Motor neuron (in vitro differentiated cells): ENCODE data around the gene SLC25A42. TPM values are rescaled to one million over a fixed set of nuclear protein-coding genes. Genes with fewer than 3 reads are reported as not detected.
A peak's percentile ranks its signal among the peaks of the same experiment; 100 is the strongest.

Experiments
- ATAC-seq, 8 experiments: fragments of 200-7000 bp; cut with Tn5 transposase; replicated peaks in 6 of 8; 2 replicates each; pipeline ENCODE4 v1.8.0; 2021; ENCODE audit warnings: mild to moderate bottlenecking in 8 of 8, moderate library complexity in 8 of 8
- H3K27ac ChIP-seq, 2 donors: fragments of 250-450 bp; sonication (Bioruptor Pico); 2 replicates each; pipeline ENCODE4 v1.9.0; 2021; ENCODE audit warnings: antibody characterized with exemption in 2 of 2, mild to moderate bottlenecking in 2 of 2, moderate library complexity in 1 of 2
- H3K4me1 ChIP-seq, 2 donors: fragments of 250-450 bp; sonication (Bioruptor Pico); replicated peaks in 1 of 2; 2 replicates each; pipeline ENCODE4 v1.6.1; 2021; ENCODE audit warnings: antibody characterized with exemption in 2 of 2, mild to moderate bottlenecking in 2 of 2, moderate library complexity in 1 of 2
- H3K4me3 ChIP-seq, 5 donors: fragments of 250-450 bp; sonication (Bioruptor Pico); 2 replicates each; pipeline ENCODE4 v1.9.0; 2021; ENCODE audit warnings: antibody characterized with exemption in 5 of 5, mild to moderate bottlenecking in 5 of 5, moderate library complexity in 4 of 5
- WGBS, 10 experiments: fragments of 450-650 bp; shearing (Covaris generic); methylation state at CpG; one replicate each; pipeline ENCODE4 v1.0.0; 2022; 5-methylcytosine and 5-hydroxymethylcytosine counted together
- in situ Hi-C, 9 experiments: fragments of 400-800 bp; cut with MboI; loops; one replicate each; pipeline ENCODE4 v1.15.0; 2021; ENCODE audit warnings: low sequenced_read_pairs in 9 of 9, low pct_unique_long_range_greater_than_20kb in 2 of 9; ENCODE audit not compliant: unreplicated experiment in 9 of 9
- total RNA-seq, 8 experiments: library from RNA; unstranded; fragments of 300-600 nt; gene quantifications; 2 replicates each; pipeline versions ENCODE4 v1.2.3 to v1.2.4, GENCODE V29; 2022

SLC25A42 gene
- total RNA-seq, 8 experiments from 2014 or later = 3.8 to 15.6 (median 7.9) TPM

GRCh38 chr19:19033426-19034203, 30.2 kb upstream of the SLC25A42 start, which contains the start of the genes ARMC6 and SUGP2:
Gene ARMC6 (plus strand): TSS chr19:19033603. CDS start chr19:19034210, 607 bp downstream.
Gene SUGP2 (minus strand): TSS chr19:19033517. CDS start chr19:19031071, 2,446 bp downstream.
- H3K27ac ChIP-seq = peak within 1 kb of the TSS; percentile 98 to 99
- in situ Hi-C loops = no loop called here
- peak; percentile 66 to 83 (median 76) for ATAC-seq
- peaks cover 14% of the 10 kb centered on the region in 2 donors for H3K4me1 ChIP-seq
- H3K4me3 ChIP-seq = peak within 1 kb of the TSS; percentile 80 to 97 (median 92)
- 0 to 7% (median 1%) methylated on average over 3 to 14 of the region's 94 CpGs; no CpG with 5 or more reads in 5 of the 10 experiments for WGBS, 10 experiments

GRCh38 chr19:19034204-19034624, 29.6 kb upstream of the SLC25A42 start:
- ATAC-seq = peak; percentile 29 to 57 (median 50)

GRCh38 chr19:19039901-19040300, 23.9 kb upstream of the SLC25A42 start:
- no peak overlapping the region for H3K27ac ChIP-seq
- WGBS, 10 experiments = 71 to 100% (median 89%) methylated on average over 1 to 4 of the region's 4 CpGs; no CpG with 5 or more reads in 2 of the 10 experiments
- in situ Hi-C loops = no loop called here
- peaks cover under 1 to 3% of the 10 kb centered on the region in 2 donors for H3K4me1 ChIP-seq
- no peak for ATAC-seq
- H3K4me3 ChIP-seq = no peak overlapping the region

More at GRCh38 chr19:19034204-19034624, 29.6 kb upstream of the SLC25A42 start:
- in situ Hi-C loops = no loop called here
- peak overlapping the region; percentile 98 to 99 for H3K27ac ChIP-seq
- H3K4me1 ChIP-seq = peaks cover 14% of the 10 kb centered on the region in 2 donors
- peak overlapping the region; percentile 80 to 97 (median 92) for H3K4me3 ChIP-seq
- 0 to 17% (median 0%) methylated on average over 1 to 6 of the region's 10 CpGs; no CpG with 5 or more reads in 1 of the 10 experiments for WGBS, 10 experiments

- in situ Hi-C loops = no loop called here
- peak in 2 of 8 experiments; percentile 42 to 46 for ATAC-seq
- 30 to 98% (median 95%) methylated on average over 2 to 6 of the region's 7 CpGs; no CpG with 5 or more reads in 2 of the 10 experiments for WGBS, 10 experiments
Observed at GRCh38 chr19:19040417-19040816, 23.4 kb upstream of the SLC25A42 start.

GRCh38 chr19:19042732-19043280, 21.0 kb upstream of the SLC25A42 start:
- no peak for ATAC-seq
- no peak overlapping the region for H3K4me3 ChIP-seq
- WGBS, 10 experiments = 77 to 100% (median 90%) methylated on average over 2 to 6 of the region's 13 CpGs; no CpG with 5 or more reads in 6 of the 10 experiments
- in situ Hi-C loops = no loop called here
- H3K4me1 ChIP-seq = no peaks in the 10 kb centered on the region
- H3K27ac ChIP-seq = no peak overlapping the region

More at GRCh38 chr19:19040417-19040816, 23.4 kb upstream of the SLC25A42 start:
- H3K4me1 ChIP-seq = no peaks in the 10 kb centered on the region
- no peak overlapping the region for H3K27ac ChIP-seq
- no peak overlapping the region for H3K4me3 ChIP-seq

GRCh38 chr19:19043481-19043880, 20.3 kb upstream of the SLC25A42 start:
- ATAC-seq = no peak
- H3K4me3 ChIP-seq = no peak overlapping the region
- WGBS, 10 experiments = no CpG with 5 or more reads among the region's 6 CpGs

GRCh38 chr19:19043881-19044280, 19.9 kb upstream of the SLC25A42 start:
- H3K4me3 ChIP-seq = no peak overlapping the region
- H3K4me1 ChIP-seq = no peaks in the 10 kb centered on the region
- ATAC-seq = no peak
- WGBS, 10 experiments = 80 to 100% (median 93%) methylated on average over 1 to 5 of the region's 6 CpGs; no CpG with 5 or more reads in 5 of the 10 experiments
- in situ Hi-C loops = no loop called here
- no peak overlapping the region for H3K27ac ChIP-seq

More at GRCh38 chr19:19043481-19043880, 20.3 kb upstream of the SLC25A42 start:
- Histone ChIP-seq H3K4me1 (no peaks in the 10 kb centered on the region), H3K27ac (no peak overlapping the region)
- in situ Hi-C loops = no loop called here

GRCh38 chr19:19049406-19049805, 14.4 kb upstream of the SLC25A42 start:
- no peaks in the 10 kb centered on the region for H3K4me1 ChIP-seq
- H3K27ac ChIP-seq = no peak overlapping the region
- no peak overlapping the region for H3K4me3 ChIP-seq
- in situ Hi-C loops = no loop called here
- ATAC-seq = peak in 2 of 8 experiments; percentile 42 to 48
- WGBS, 10 experiments = 94 to 100% (median 100%) methylated on average over 1 to 2 of the region's 2 CpGs; no CpG with 5 or more reads in 1 of the 10 experiments

GRCh38 chr19:19050104-19050503, 13.7 kb upstream of the SLC25A42 start:
- Histone ChIP-seq H3K4me1 (no peaks in the 10 kb centered on the region), H3K27ac (no peak overlapping the region), H3K4me3 (no peak overlapping the region)
- ATAC-seq = no peak
- in situ Hi-C loops = no loop called here
- 82 to 100% (median 98%) methylated on average over 1 to 4 of the region's 4 CpGs; no CpG with 5 or more reads in 2 of the 10 experiments for WGBS, 10 experiments

- ATAC-seq = no peak
- in situ Hi-C loops = no loop called here
- 60 to 100% (median 90%) methylated on average over 1 to 2 of the region's 2 CpGs; no CpG with 5 or more reads in 3 of the 10 experiments for WGBS, 10 experiments
- no peaks in the 10 kb centered on the region for H3K4me1 ChIP-seq
- no peak overlapping the region for H3K4me3 ChIP-seq
- no peak overlapping the region for H3K27ac ChIP-seq
Observed at GRCh38 chr19:19050731-19051130, 13.1 kb upstream of the SLC25A42 start.

- no peaks in the 10 kb centered on the region for H3K4me1 ChIP-seq
- H3K4me3 ChIP-seq = no peak overlapping the region
- in situ Hi-C loops = no loop called here
- peak in 1 of 8 experiments; percentile 16 for ATAC-seq
- 91 to 100% (median 98%) methylated on average over 1 to 9 of the region's 20 CpGs; no CpG with 5 or more reads in 6 of the 10 experiments for whole genome bisulfite sequencing, 10 experiments
- no peak overlapping the region for H3K27ac ChIP-seq
Observed at GRCh38 chr19:19051478-19052213, 12.1 kb upstream of the SLC25A42 start.

GRCh38 chr19:19052921-19053320, 10.9 kb upstream of the SLC25A42 start:
- no peak overlapping the region for H3K27ac ChIP-seq
- WGBS, 10 experiments = 80 to 100% methylated on average over 1 of the region's 1 CpG; no CpG with 5 or more reads in 8 of the 10 experiments

More at GRCh38 chr19:19052921-19053320, 10.9 kb upstream of the SLC25A42 start:
- H3K4me1 ChIP-seq = no peaks in the 10 kb centered on the region
- no peak for ATAC-seq
- in situ Hi-C loops = no loop called here
- H3K4me3 ChIP-seq = no peak overlapping the region
